ENCODE results near the gene FOXE3. TPM values are rescaled to one million over a fixed set of nuclear protein-coding genes. Genes with fewer than 3 reads are reported as not detected.

FOXE3 gene
- total RNA-seq, 1 experiment from 2014 or later: 0.15 TPM

DNA sequence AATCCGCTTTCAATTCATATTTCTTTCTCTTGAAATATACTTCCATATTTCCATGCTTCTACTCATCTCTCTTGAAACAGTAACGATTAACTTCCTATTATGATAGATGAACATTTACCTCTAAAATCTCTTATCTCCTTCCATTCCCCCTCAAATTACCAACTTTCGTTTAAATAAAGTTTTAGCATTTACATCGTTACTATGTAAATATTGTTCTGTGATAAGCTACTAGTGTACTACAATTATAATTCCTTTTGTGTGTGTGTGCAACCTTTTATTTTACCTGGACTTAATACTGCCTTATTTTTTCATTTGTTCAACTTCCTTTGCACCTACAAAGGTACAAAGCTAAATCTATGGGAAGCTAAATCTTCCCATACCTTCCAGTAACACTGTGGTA lies 4.5 kb downstream of the FOXE3 start:
- Histone ChIP-seq H3K4me1 (ENCODE audit: insufficient read depth, low read length) (peaks cover 1% of the 10 kb centered on the region; the same call in 1 of the 2 replicates), H3K14ac (ENCODE audit: insufficient read depth, low read length) (no peak overlapping the region), H2BK120ac (ENCODE audit: low read depth, low read length, poor library complexity, severe bottlenecking) (no peak overlapping the region), H3K9ac (ENCODE audit: extremely low read depth, insufficient read length, low read length) (no peak overlapping the region), H3K27me3 (ENCODE audit: insufficient read depth, low read length) (peaks cover 42% of the 10 kb centered on the region), H3K23ac (ENCODE audit: insufficient read length, low read depth, low read length) (no peak overlapping the region), H2BK20ac (ENCODE audit: low read depth, low read length, poor library complexity, severe bottlenecking) (no peak overlapping the region), H4K20me1 (ENCODE audit: control insufficient read depth, insufficient read depth, insufficient read length) (no peaks in the 10 kb centered on the region), H2AK5ac (ENCODE audit: insufficient read length, low read length) (no peak overlapping the region), H2BK15ac (ENCODE audit: low read depth, low read length) (no peak overlapping the region), H2BK12ac (ENCODE audit: insufficient read length, low read depth, low read length) (no peak overlapping the region), H4K8ac (replicated peaks; ENCODE audit: insufficient read length, low read depth, low read length) (no peak overlapping the region), H2BK5ac (ENCODE audit: insufficient read length, low read length) (no peak overlapping the region), H4K91ac (ENCODE audit: insufficient read length, low read depth, low read length) (no peak overlapping the region), H3K9me3 (ENCODE audit: control insufficient read depth, low read depth, low read length) (no peaks in the 10 kb centered on the region), H3K27ac (ENCODE audit: insufficient read length, low read depth, low read length) (no peak overlapping the region), H3K79me2 (ENCODE audit: insufficient read depth, low read length) (no peaks in the 10 kb centered on the region), H3K4me2 (ENCODE audit: insufficient read depth, insufficient read length, low read length) (no peak overlapping the region), H3K23me2 (ENCODE audit: insufficient read length, low read depth, low read length, poor library complexity, severe bottlenecking) (no peaks in the 10 kb centered on the region), H3K4ac (ENCODE audit: low read depth, low read length) (no peak overlapping the region), H3T11ph (ENCODE audit: low read length) (no peak overlapping the region), H3K79me1 (ENCODE audit: insufficient read depth, low read depth, low read length, poor library complexity, severe bottlenecking) (no peaks in the 10 kb centered on the region), H4K5ac (ENCODE audit: insufficient read length, low read depth, low read length) (no peak overlapping the region), H2AFZ (ENCODE audit: low read length) (no peak overlapping the region), H3K56ac (ENCODE audit: insufficient read length, low read depth, low read length) (no peak overlapping the region), H3K18ac (ENCODE audit: insufficient read length, low read depth, low read length) (no peak overlapping the region)
- no peak overlapping the region for H3K27ac Mint-ChIP-seq
- no peak overlapping the region for H3K4me3 Mint-ChIP-seq
- WGBS (ENCODE audit: extremely low coverage, insufficient read length, low lambda C conversion rate): 100% methylated on average over 2 of the region's 4 CpGs
- H3K9me3 Mint-ChIP-seq: peaks cover 0 to 12% of the 10 kb centered on the region in 2 experiments; a peak in 2 of 5 replicates
- TF ChIP-seq CTCF (conservative IDR thresholded peaks at IDR 0.05): no peak
- peaks cover 93% of the 10 kb centered on the region for H3K27me3 Mint-ChIP-seq (ENCODE audit: low read depth)
- H3K36me3 Mint-ChIP-seq (ENCODE audit: insufficient read depth in 1 of 3, low read depth in 3 of 3): peaks cover 0 to 5% (median 0%) of the 10 kb centered on the region in 3 experiments; a peak in 1 of 7 replicates
- H3K4me1 Mint-ChIP-seq: peaks cover 14 to 22% of the 10 kb centered on the region in 2 experiments
- DNase-seq: no peak
